Fibroblast of skin of back (primary cell): ENCODE data around the gene FAM234A.
A peak's percentile ranks its signal among the peaks of the same experiment; 100 is the strongest.
"Not testable (repeated sequence)": the region's sequence is repeated elsewhere in the genome, so short reads cannot be mapped to it uniquely, and the experiment has no call there.

Source experiments
- DNase-seq: peaks from one replicate; pipeline ENCODE4 v3.0.0-alpha.2; 2013

FAM234A gene

DNA sequence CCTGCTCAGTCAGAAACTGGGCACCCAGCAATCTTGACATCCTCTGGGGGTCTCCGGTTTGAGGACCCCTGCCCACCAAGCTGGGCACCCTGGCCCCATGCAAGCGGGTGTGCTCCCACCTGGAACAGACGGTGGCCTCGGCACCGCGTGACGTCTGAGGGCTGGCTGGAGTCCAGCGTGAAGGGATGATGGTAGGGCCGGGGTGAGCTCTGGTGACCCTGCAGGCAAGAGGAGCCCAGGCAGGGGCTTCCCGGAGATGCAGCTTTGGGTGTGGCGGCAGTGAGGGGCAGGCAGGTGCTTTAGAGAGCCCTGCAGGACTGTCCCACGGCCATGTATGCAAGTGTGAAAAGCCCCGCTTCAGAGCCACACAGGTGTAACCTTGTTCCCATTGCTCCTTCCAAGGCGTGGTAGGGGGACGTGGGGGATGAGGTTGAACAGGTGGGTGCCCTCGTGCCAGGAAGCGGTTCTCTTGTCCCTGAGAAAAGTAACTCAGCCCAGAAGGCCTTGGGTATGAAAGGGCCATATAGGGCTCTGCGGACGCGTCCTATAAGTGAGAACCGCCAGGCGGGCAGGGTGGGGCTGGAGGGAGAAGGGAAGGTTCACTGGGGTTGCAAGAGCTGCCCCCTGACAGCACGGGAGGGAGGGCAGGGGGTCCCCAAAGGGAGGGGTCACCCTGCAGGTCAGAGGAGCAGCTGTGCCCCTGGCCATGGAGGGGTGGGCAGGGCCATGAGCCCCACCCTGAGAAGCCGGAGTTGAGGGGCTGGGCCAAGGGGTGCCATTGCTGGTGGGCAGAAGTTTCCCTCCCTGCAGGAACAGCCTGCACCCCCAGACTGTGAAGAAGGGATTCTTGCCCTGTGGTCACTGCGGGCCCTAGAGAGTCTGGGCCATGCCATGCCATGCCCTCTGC lies 31.9 kb downstream of the FAM234A start:
- no peak for DNase-seq

DNA sequence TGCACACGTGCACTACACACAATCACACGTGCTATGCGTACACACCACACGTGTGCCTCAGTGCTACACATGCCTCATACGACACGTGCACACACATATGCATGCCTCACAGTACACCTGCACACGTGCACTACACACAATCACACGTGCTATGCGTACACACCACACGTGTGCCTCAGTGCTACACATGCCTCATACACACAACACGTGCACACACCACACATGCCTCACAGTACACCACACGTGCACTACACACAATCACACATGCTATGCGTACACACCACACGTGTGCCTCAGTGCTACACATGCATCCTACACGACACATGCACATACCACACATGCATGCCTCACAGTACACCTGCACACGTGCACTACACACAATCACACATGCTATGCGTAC lies 32.9 kb downstream of the FAM234A start:
- not testable (repeated sequence) for DNase-seq

DNA sequence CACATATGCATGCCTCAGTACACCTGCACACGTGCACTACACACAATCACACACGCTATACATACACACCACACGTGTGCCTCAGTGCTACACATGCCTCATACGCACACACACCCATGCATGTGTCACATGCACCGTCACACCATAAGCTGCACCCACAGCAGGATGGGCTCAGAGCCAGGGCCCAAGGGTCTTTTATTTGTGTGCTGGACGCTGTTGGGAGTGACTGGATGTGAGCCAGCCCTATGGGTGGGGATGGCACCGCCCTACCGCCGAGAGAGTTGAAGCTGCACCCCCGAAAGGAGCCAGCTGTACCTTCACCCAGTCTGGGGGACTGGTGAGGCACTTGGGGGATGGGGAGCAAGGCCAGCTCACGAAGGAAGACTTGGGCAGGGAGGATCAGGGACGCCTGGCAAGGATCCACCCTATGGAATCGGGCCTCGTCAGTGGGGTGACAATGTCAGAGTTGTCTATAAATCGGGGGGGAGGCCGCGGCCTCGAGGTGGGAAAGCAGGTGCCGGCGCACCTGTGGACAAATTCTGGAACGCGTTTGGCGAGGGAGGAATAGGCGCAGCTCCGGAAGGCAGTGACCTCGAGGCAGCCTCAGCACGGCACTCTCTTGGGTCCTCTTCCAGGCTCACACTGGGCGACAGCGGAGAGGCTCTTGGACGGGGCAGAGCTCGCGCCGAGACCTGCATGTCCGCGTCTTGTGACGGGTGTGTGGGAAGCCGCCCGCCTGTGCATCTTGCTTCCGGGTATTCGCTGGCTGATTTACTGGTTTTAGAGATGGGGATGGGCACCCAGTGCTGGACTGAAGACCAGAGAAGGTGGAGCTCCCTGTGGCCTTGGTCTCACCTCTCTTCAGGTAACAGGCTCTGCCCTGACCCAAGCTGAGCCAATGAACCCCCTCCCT lies 33.8 kb downstream of the FAM234A start:
- DNase-seq: no peak

DNA sequence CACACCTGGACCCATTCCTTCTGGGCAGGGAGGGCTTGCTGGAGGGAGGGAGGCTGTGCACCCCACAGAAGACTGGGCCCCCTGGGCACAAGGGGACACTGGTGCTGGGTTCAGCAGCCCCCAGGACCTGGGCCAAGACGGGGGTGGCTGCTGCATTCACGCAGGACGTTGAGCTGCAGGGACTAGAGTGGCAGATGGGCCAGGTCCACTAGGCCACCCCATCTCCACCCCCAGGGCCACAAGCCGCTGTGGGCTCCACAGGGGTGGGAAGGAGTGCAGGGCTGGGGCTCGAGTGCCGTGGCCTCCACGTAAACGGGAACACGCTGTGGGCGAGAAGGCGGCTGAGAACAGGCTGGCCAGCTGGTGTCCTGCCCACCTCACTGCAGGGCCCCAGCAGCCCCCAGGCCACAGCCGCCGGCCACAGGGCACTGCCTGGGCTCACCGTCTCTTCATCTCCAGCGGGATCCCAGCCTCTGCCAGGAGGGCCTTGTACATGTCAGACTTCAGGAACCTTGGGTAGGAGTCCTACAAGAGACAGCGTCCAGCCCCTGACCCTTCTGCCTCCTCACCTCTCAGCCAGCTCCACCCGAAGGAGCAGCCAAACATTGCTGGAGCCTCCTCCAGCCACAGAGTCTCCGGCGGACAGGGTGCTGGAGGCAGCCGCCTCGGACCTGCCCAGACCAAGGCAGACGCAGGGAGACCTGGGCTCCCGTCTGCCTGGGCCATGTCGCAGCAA lies 34.6 kb downstream of the FAM234A start:
- no peak for DNase-seq

DNA sequence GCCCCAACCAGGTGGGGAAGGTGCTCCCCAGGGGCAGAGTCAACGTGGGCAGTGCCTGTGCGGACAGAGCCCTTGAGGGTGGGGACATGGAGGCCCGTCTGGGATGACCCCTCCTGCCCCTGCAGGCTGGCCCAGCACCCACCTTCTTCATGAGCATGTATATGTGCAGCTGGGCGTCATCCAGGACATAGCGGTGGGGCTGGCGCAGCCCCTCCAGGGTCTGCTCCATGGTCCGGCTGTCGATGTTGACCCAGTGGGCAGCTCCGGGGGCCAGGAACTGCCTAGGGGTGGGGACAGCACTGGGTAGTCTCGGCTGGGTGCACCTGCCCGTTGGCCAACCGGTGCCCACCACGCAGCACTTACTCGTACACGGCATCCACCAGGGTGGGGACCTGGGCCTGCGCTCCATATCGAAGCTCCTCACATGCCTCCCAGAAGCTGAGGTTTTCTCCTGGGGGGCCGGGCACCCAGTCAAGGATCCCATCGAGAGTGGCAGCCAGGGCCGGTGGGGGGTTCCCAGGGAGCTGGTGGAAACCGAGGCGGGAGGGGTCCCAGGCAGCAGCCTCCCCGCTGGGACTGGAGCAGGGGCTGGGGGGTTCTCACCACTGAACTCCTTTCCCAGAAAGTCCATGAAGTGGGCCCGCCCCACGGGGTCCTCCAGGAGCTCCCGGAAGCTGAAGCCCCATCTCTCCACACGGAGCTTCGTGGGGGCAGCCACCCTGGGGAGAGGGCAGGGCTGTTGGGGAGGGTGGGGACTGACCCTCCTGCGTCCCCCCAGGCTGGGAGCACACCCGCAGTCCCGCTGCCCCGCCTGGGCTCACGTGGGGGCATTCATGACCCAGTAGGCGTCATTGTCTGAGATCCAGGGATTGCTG lies 36.0 kb downstream of the FAM234A start:
- no peak for DNase-seq

DNA sequence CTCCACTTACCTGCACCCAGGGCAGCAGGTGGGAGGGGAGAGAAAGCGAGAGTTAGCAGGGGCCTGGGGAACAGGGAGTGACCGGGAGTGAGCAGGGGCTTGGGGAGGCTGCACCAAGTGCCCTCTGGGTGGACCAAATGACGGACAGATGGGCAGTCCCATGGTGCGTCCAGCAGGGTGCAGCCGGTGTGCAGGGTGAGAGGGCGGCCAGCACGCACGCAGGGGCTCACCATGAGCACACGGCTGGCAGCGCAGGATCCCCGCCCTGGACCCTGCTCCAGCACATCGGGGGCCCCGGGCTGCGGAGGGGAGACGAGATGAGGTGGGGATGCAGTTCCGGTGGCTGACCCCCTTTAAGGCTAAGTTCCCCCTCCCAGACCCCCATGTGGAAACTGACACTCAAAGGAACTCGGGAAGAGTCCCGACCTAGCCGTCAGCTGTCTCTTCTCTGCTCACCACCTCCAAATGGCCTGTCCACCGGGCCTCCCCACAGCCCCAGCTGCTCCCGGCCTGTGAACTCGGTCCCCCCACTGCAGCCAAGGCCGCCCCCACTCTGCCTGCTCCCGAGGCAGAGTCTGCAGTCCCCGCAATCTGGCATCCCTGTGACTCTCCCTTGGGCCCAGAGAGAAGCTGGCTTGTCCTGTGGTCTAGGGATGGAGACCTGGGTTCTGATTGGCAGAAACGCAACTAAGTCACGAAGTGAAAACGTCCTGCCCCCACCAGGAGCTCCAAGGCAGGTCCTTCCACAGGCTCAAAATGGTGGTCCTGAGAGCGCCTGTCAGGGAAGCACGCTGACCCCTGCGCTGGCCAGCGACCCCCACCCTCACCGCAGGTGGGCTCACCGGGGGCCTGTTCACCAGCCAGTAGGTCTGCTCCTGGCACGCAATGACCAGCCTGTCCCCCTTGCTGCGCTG lies 38.3 kb downstream of the FAM234A start:
- no peak for DNase-seq

DNA sequence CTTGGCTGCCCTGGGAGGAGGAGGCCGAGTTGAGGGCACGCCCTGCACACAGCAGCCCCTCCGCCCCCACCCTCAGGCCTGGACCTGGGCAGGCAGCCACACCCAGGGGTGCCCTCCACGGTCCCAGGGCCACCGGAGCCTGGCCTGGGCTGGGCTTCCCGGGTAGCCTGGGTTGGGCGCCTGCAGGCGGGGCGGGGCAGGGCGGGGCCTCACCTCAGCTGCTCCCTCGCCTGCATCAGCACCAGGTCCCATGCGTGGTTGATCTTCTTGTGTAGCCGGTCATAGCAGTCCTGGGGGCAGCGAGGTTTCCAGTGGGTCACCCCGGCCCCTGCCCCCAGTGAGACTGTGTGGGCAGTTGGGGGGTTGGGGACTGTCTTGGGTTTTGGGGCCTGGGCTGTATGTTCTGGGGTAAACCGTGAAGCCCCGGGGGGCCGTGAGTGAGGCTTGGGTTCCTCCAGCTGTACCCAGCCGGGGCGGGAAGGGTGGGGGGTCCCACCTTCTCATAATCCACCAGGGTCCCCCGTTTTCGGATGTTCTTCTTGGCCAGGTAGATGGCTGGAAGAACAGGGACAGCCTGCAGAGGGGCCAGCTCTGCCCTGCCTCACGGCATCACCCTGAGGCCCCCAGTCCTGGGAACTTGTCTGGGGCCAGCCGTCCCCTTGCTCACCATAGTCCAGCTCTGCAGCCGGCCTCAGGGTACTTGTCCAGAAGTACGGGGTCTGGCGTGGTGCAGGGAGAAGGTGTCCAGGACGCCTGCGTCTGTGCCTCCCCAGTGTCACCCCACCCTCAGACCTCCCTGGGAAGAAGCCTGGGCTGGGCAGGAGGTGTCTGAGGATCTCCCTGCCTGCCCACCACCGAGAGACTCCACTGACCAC lies 39.2 kb downstream of the FAM234A start:
- no peak for DNase-seq

DNA sequence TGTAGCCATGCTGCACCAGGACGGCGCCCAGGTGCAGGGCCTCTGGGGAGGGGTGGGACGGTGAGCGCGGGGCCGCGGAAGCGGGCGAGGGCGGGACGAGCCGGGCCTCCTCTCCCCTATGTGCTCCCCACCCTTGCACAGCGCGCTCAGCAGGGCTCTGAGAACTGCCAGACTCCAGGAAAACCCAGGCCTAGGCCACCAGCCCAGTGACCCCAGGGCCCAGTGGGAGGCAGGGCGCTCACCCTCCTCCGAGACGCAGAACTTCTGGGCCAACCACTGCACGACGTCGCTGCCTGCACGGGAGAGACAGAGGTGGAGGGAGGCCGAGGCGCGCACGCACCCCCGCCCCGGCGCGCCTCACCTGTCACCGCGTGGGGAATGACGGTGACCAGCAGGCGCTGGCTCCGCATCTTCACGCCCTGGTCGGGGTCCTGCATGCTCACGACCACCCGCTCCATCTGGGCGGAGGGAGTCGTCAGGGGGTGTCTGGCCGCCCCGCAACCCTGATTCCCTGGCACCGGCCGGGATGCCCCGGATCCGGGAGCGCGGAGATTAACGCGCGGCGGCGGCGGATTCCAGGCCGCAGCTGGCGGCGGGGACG lies 40.5 kb downstream of the FAM234A start:
- no peak for DNase-seq

DNA sequence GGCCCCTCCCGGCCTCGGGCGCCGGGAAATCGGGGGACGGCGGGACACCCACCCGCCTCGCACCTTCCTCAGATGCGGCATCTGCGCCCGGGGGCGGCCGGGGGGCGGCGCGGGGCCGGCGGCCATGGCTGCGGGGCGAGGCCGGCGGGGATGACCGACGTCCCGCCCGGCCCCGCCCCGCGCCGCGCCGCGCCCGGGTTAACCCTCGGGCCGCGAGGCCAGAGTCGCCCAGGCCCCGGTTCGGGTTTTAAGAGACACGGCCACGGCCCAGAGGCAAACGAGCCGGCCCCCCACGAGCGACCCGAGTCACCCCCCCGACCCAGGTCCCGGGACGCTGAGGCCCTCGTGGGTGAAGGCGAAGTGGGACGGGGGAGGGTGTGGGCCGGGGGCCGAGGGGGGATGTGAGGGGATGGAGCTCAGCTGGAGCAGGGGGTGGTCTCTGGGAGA lies 41.2 kb downstream of the FAM234A start, which contains the start of gene RGS11:
Gene RGS11 (minus strand): TSS at position 159 of the 447 bp plus-strand sequence. CDS start 33 bp downstream, at position 126.
- no peak for DNase-seq

DNA sequence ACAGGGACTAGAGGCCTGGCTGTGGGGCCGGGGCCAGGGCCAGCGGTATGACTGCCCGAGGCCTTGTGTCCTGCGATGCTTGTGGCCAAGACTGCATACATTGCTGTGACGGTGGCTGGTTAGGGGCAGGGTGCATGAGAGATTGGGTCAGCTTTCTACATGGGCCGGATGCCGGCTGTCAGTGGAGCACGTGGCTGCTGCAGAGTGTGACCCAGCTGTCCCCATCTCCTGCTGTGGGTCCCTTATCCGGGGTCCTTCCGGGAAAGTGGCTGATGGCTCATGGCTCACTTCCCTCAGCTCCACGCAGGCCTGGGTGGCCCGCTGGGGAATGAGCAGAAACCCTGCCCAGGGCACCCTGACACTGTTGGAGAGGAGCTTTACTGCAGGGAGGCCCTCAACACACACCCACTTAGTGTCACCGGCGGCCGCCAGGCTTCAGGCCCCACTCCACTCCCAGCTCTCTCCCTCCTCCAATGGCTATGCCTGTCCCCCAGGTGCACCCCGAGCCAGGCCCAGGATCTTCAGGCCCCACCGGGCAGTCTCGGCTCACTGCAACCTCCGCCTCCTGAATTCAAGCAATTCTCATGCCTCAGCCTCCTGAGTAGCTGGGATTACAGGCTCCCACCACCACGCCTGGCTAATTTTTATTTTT lies 41.9 kb downstream of the FAM234A start:
- DNase-seq: no peak

DNA sequence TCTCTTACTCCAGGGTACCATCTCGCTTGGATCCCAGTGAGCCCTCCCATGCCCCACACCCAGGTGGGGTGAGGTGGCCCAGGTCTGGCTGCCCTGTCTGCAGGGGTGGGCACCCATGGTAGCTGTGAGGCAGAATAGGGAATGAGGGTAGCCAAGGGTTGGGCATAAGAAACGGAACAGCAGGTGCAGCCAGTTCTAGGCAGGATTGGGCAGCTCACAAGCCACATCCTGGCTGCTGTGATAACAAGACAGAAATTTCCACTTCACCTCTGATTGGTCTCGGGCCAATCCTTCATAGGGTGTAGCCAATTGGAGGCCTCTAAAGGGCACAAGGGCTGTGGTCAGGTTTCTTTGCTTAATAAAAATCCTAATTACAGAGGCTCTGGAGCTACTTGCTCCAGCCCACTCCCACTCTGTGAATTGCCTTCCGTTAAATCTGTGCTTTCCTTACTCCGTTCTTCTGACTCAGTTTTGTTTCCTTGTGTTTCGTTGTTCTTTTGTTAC lies 44.3 kb downstream of the FAM234A start:
- DNase-seq: peak; percentile 25

DNA sequence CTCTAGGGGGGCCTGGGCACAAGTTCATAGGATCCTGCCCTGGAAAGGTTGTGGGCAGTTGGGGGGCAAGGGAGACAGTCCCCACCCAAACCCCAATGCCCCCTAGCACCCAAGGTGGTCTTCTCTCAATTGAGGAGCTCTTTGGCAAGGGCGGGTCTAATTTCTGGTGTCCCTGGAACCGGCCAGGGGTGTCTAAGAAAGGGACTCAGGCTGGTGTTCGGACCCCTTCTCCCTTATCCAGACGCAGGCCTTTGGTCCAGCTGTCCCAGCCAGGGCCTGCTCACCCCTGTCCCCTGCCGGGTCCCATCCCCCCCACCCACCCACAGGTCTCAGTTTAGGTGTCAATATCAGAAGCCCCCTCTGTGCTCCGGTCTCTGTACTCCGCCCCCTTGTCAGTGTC lies 44.9 kb downstream of the FAM234A start:
- DNase-seq: no peak

DNA sequence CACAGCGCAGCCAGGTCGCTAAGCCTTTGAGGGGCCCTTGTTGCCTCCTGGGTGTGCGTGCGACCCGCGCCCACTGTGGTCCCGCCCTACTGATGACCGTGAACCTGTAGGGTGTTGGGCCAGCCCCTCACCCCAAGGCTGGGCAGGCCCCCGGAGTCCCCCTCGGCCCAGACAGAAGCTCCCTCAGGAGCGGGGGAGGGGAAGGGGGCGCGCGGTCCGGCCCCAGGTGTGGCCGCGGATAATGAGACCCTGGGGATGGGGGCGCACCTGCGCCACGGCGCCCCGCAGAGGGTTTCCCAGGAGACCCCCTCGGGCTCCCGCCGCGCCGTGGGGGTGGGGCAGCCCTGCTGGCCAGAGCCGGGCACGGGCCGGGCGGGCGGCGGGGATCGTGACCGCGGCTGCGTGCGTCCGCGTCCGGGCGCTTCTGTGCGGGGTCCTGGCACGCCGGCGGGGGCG lies 45.4 kb downstream of the FAM234A start:
- no peak for DNase-seq

DNA sequence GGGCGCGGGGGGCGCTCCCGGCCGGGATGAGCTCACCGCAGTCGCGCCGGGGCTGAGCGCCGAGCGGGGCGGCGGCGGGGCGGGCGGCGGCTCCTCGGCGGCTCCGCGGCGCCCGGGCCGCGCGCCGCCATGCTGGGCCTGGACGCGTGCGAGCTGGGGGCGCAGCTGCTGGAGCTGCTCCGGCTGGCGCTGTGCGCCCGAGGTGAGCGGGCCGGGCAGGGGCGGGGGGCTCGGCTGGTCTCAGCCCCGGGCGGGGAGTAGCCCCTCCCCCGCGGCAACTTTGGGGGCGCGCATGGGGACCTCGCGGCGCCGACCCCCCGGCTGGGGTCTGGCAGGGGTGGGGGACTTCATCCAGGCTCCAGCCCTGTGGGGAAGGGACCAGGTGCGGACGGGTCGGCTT lies 45.9 kb downstream of the FAM234A start, which contains the start of gene ARHGDIG:
Gene ARHGDIG (plus strand): TSS at position 40 of the 400 bp plus-strand sequence. CDS start 90 bp downstream, at position 130.
- DNase-seq: no peak

DNA sequence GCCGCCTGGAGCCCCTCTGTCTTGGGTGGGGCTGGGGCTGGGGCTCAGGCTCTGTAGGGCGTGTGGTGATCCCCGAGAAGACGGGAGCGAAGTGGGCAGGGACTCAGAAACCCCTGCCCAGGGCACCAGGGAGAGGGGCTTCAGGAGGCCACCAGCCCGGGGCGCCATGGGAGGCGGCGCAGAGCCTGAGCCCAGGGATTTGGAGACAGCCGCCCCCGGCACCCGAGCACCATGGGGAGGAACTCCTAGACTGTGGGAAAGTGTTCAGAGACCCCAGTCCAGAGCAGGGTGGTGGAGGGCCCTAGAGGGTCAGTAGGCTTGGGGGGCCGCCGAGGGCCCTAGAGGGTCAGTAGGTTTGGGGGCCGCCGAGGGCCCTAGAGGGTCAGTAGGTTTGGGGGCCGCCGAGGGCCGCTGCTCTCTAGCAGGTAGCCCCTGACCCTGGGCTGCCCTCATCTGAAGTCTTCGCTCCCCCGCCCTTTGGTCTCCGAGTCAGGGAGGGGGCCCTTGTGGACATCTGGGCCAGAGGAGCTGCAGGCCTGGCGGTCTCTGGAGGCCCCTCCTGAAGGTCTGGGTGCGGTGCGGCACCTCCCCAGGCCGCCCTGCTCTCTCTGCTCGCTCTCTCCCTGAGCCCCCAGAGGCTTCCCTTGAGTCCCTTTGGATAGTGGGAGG lies 46.5 kb downstream of the FAM234A start:
- no peak for DNase-seq

DNA sequence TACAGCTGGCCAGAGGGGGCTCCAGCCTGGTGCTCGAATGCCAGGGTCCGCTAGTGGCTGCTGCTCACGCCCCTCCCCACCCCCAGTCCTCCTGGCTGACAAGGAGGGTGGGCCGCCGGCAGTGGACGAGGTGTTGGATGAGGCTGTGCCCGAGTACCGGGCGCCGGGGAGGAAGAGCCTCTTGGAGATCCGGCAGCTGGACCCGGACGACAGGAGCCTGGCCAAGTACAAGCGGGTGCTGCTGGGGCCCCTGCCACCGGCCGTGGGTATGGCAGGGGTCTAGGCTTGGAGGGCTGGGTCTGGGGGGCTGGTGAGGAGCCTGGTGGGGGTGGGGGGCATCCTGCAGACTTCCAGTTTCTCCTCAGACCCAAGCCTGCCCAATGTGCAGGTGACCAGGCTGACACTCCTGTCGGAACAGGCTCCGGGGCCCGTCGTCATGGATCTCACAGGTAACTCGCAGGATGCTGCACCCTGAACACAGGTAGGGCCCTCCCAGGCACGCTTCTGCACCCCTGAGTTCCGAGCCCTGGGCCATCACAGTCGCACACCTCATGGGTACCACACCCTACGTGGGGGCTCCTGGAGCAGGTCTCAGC lies 47.1 kb downstream of the FAM234A start:
- no peak for DNase-seq

DNA sequence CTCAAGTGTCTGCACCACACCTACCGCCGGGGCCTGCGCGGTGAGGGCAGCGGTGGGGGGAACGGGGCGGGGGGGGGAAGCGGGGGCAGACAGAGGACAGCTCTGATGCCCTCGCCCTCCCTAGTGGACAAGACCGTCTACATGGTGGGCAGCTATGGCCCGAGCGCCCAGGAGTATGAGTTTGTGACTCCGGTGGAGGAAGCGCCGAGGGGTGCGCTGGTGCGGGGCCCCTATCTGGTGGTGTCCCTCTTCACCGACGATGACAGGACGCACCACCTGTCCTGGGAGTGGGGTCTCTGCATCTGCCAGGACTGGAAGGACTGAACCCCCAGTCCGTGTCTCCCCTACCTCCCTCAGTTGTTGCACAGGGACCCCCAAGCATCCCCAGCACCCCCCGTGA lies 47.9 kb downstream of the FAM234A start:
- no peak for DNase-seq
